IMR-90 (cell line): Measurements from ENCODE around the gene SLC4A8. TPM values are rescaled to one million over a fixed set of nuclear protein-coding genes. Genes with fewer than 3 reads are reported as not detected.

Experiments
- ATAC-seq: fragments of 200-7000 bp; cut with Tn5 transposase; 2 replicates; pipeline ENCODE4 v1.9.1; 2020; ENCODE audit warnings: low read depth, mild to moderate bottlenecking, moderate library complexity
- BruUV-seq: library from RNA; stranded (reverse); fragments of 400-500 nt; replicated peaks from 2 replicates; lab custom pipeline; 2021; lab: Mats Ljungman, UMichigan
- CTCF ChIA-PET: fragments of 300-600 bp; formaldehyde crosslinking; extraction: SDS; loops from one replicate; lab custom pipeline; 2021; ENCODE audit warnings: antibody characterized with exemption; lab: Yijun Ruan, JAX
- POLR2A ChIA-PET: fragments of 300-600 bp; sonication (Branson Sonifier 250); formaldehyde crosslinking; loops from one replicate; lab custom pipeline; 2022; ENCODE audit warnings: antibody characterized with exemption; ENCODE audit not compliant: unreplicated experiment; lab: Charles Lee
- DNase-seq: peaks from one replicate; pipeline ENCODE4 v3.0.0; 2013
- H2AFZ ChIP-seq: replicated peaks from 2 replicates; pipeline ENCODE3; 2013; ENCODE audit warnings: low read length, mild to moderate bottlenecking; ENCODE audit not compliant: poor library complexity
- H2AK5ac ChIP-seq: 2 replicates; pipeline ENCODE4 v1.6.1; 2013; ENCODE audit warnings: low read depth, low read length, inconsistent platforms
- H2AK9ac ChIP-seq: replicated peaks from 2 replicates; pipeline ENCODE3; 2013; ENCODE audit warnings: mild to moderate bottlenecking, low read depth, low read length, moderate library complexity; ENCODE audit not compliant: poor library complexity
- H2BK120ac ChIP-seq: 2 replicates; pipeline ENCODE4 v1.6.1; 2013; ENCODE audit warnings: low read depth, low read length, inconsistent platforms
- H2BK15ac ChIP-seq: 3 replicates; pipeline ENCODE4 v1.6.1; 2013; ENCODE audit warnings: low read depth, low read length, inconsistent platforms
- H2BK20ac ChIP-seq: 2 replicates; pipeline ENCODE4 v1.6.1; 2013; ENCODE audit warnings: low read depth, mild to moderate bottlenecking, inconsistent platforms, low read length, moderate library complexity
- H2BK5ac ChIP-seq: 2 replicates; pipeline ENCODE4 v1.6.1; 2013; ENCODE audit warnings: mild to moderate bottlenecking, low read depth, low read length, inconsistent platforms; ENCODE audit not compliant: poor library complexity, severe bottlenecking
- H3K14ac ChIP-seq: replicated peaks from 2 replicates; pipeline ENCODE4 v1.6.1; 2013; ENCODE audit warnings: low read depth, low read length, inconsistent platforms
- H3K18ac ChIP-seq: 2 replicates; pipeline ENCODE4 v1.6.1; 2013; ENCODE audit warnings: low read depth, low read length, control low read depth
- H3K23ac ChIP-seq: 2 replicates; pipeline ENCODE4 v1.6.1; 2013; ENCODE audit warnings: low read depth, low read length, inconsistent platforms
- H3K27ac ChIP-seq: 2 replicates; pipeline ENCODE4 v1.5.1; 2013; ENCODE audit warnings: mild to moderate bottlenecking, control low read depth, low read length; ENCODE audit not compliant: insufficient read depth
- H3K27me3 ChIP-seq: 2 replicates; pipeline ENCODE4 v1.6.1; 2013; ENCODE audit warnings: low read length; ENCODE audit not compliant: control insufficient read depth, insufficient read depth
- H3K36me3 ChIP-seq: 2 replicates; pipeline ENCODE4 v1.6.1; 2013; ENCODE audit warnings: low read length, mixed read lengths; ENCODE audit not compliant: control insufficient read depth, insufficient read depth
- H3K4ac ChIP-seq: 2 replicates; pipeline ENCODE4 v1.6.1; 2013; ENCODE audit warnings: low read depth, low read length, inconsistent platforms
- H3K4me1 ChIP-seq: 2 replicates; pipeline ENCODE4 v1.6.1; 2013; ENCODE audit warnings: low read length, mixed read lengths; ENCODE audit not compliant: control insufficient read depth, insufficient read depth
- H3K4me2 ChIP-seq: 2 replicates; pipeline ENCODE4 v1.6.1; 2013; ENCODE audit warnings: low read depth, mild to moderate bottlenecking, control low read depth, low read length, moderate library complexity
- H3K4me3 ChIP-seq: 2 replicates; pipeline ENCODE4 v1.5.1; 2013; ENCODE audit warnings: low read depth, mild to moderate bottlenecking, control low read depth, low read length, moderate library complexity; ENCODE audit not compliant: insufficient read depth
- H3K56ac ChIP-seq: 2 replicates; pipeline ENCODE4 v1.6.1; 2013; ENCODE audit warnings: low read length, inconsistent platforms; ENCODE audit not compliant: insufficient read depth; ENCODE audit errors: extremely low read depth
- H3K79me1 ChIP-seq, 2 experiments: 2 replicates each; pipeline ENCODE4 v1.6.1; 2013; ENCODE audit warnings: low read length in 2 of 2, inconsistent platforms in 1 of 2, low read depth in 1 of 2
- H3K9ac ChIP-seq: 2 replicates; pipeline ENCODE4 v1.6.1; 2013; ENCODE audit warnings: low read depth, low read length, control low read depth
- H3K9me1 ChIP-seq: 2 replicates; pipeline ENCODE4 v1.6.1; 2013; ENCODE audit warnings: low read length, inconsistent platforms; ENCODE audit not compliant: insufficient read depth
- H3K9me3 ChIP-seq: 2 replicates; pipeline ENCODE4 v1.6.1; 2013; ENCODE audit warnings: low read length; ENCODE audit not compliant: control insufficient read depth, insufficient read depth
- H4K20me1 ChIP-seq: 2 replicates; pipeline ENCODE4 v1.6.1; 2013; ENCODE audit warnings: low read length, inconsistent platforms; ENCODE audit not compliant: insufficient read depth
- H4K5ac ChIP-seq: 2 replicates; pipeline ENCODE4 v1.6.1; 2013; ENCODE audit warnings: mild to moderate bottlenecking, low read depth, low read length, control low read depth
- H4K8ac ChIP-seq, 2 experiments: 2 replicates each; pipeline ENCODE4 v1.6.1; 2013; ENCODE audit warnings: low read depth in 2 of 2, low read length in 2 of 2, control low read depth in 1 of 2, inconsistent platforms in 1 of 2
- H4K91ac ChIP-seq: 2 replicates; pipeline ENCODE4 v1.6.1; 2013; ENCODE audit warnings: low read depth, low read length, inconsistent platforms; ENCODE audit not compliant: insufficient read depth
- BHLHE40 ChIP-seq: fragments of 150-350 bp; IDR thresholded peaks from 2 replicates; pipeline ENCODE4 v1.6.1; 2016; ENCODE audit warnings: mild to moderate bottlenecking, low read depth, low read length
- CEBPB ChIP-seq: IDR thresholded peaks from 2 replicates; pipeline ENCODE4 v1.6.1; 2012; ENCODE audit warnings: low read depth, low read length, improper control_type of control experiment
- CHD1 ChIP-seq: IDR thresholded peaks from 2 replicates; pipeline ENCODE4 v1.6.1; 2012; ENCODE audit warnings: low read depth, low read length, improper control_type of control experiment
- MAFK ChIP-seq: IDR thresholded peaks from 2 replicates; pipeline ENCODE4 v1.6.1; 2012; ENCODE audit warnings: low read depth, low read length, improper control_type of control experiment
- MAZ ChIP-seq: IDR thresholded peaks from 2 replicates; pipeline ENCODE4 v1.6.1; 2012; ENCODE audit warnings: low read depth, mild to moderate bottlenecking, low read length, improper control_type of control experiment, moderate library complexity, borderline replicate concordance
- MXI1 ChIP-seq: IDR thresholded peaks from 2 replicates; pipeline ENCODE4 v1.6.1; 2012; ENCODE audit warnings: low read depth, mild to moderate bottlenecking, low read length, moderate library complexity, borderline replicate concordance
- NFE2L2 ChIP-seq: fragments of 150-350 bp; IDR thresholded peaks from 2 replicates; pipeline ENCODE4 v1.6.1; 2016; ENCODE audit warnings: low read depth, mild to moderate bottlenecking, low read length
- POLR2A ChIP-seq: IDR thresholded peaks from 2 replicates; pipeline ENCODE4 v1.6.1; 2012; ENCODE audit warnings: mild to moderate bottlenecking, low read depth, low read length
- RFX5 ChIP-seq: IDR thresholded peaks from 2 replicates; pipeline ENCODE4 v1.8.0; 2012; ENCODE audit warnings: low read depth, mild to moderate bottlenecking, low read length, moderate library complexity
- SMC3 ChIP-seq: fragments of 150-350 bp; IDR thresholded peaks from 2 replicates; pipeline ENCODE4 v1.6.1; 2016; ENCODE audit warnings: low read depth, mild to moderate bottlenecking, antibody characterized with exemption, low read length, moderate library complexity
- WGBS, 2 experiments: methylation state at CpG; one replicate each; pipeline versions ENCODE4 v1.1.5 to v1.1.7; 2013; ENCODE audit warnings: missing lambda C conversion rate in 2 of 2; ENCODE audit not compliant: insufficient read length in 1 of 2; ENCODE audit errors: extremely low coverage in 2 of 2; 5-methylcytosine and 5-hydroxymethylcytosine counted together
- dilution Hi-C: fragments of 300-500 bp; cut with HindIII; formaldehyde crosslinking; loops from one replicate; pipeline ENCODE4 v1.14.3; 2018; ENCODE audit warnings: low sequenced_read_pairs; ENCODE audit not compliant: unreplicated experiment
- in situ Hi-C: fragments of 300-500 bp; cut with MboI; formaldehyde crosslinking; loops from 3 replicates; pipeline ENCODE4 v1.14.3; 2019; ENCODE audit warnings: low sequenced_read_pairs, inconsistent platforms, mixed read lengths
- intact Hi-C: fragments of 100-400 bp; cut with micrococcal nuclease; formaldehyde crosslinking; loops from 2 replicates; pipeline ENCODE4 v1.10.0; 2022
- polyA plus RNA-seq, 3 experiments: library from polyadenylated mRNA; depleted of rRNA; stranded (reverse); fragments of >200 nt; gene quantifications; 2 replicates each; pipeline ENCODE4 v1.2.3, GENCODE V29; 2012; ENCODE audit warnings: low replicate concordance in 1 of 3
- total RNA-seq: library from RNA; depleted of rRNA; stranded (reverse); fragments of >200 nt; gene quantifications from 2 replicates; pipeline ENCODE4 v1.2.3, GENCODE V29; 2012
- TF ChIP-seq, protein P1 (sequence below): fragments of 150-350 bp; IDR thresholded peaks from 2 replicates; pipeline ENCODE4 v1.6.1; 2017; ENCODE audit warnings: mild to moderate bottlenecking, antibody characterized with exemption, low read length, low read depth
- TF ChIP-seq, protein P2 (sequence below): conservative IDR thresholded peaks from 2 replicates; pipeline ENCODE4 v1.5.1; 2012; ENCODE audit warnings: mild to moderate bottlenecking, low read depth, low read length, improper control_type of control experiment
- TF ChIP-seq, protein P3 (sequence below): fragments of 150-350 bp; IDR thresholded peaks from 2 replicates; pipeline ENCODE4 v1.6.1; 2016; ENCODE audit warnings: low read depth, mild to moderate bottlenecking, low read length, moderate library complexity, borderline replicate concordance

The SLC4A8 gene
- total and polyA plus RNA-seq, 2 of the 4 experiments (the other 2 are of a cell fraction), result 3.1 to 5.2 TPM

DNA sequence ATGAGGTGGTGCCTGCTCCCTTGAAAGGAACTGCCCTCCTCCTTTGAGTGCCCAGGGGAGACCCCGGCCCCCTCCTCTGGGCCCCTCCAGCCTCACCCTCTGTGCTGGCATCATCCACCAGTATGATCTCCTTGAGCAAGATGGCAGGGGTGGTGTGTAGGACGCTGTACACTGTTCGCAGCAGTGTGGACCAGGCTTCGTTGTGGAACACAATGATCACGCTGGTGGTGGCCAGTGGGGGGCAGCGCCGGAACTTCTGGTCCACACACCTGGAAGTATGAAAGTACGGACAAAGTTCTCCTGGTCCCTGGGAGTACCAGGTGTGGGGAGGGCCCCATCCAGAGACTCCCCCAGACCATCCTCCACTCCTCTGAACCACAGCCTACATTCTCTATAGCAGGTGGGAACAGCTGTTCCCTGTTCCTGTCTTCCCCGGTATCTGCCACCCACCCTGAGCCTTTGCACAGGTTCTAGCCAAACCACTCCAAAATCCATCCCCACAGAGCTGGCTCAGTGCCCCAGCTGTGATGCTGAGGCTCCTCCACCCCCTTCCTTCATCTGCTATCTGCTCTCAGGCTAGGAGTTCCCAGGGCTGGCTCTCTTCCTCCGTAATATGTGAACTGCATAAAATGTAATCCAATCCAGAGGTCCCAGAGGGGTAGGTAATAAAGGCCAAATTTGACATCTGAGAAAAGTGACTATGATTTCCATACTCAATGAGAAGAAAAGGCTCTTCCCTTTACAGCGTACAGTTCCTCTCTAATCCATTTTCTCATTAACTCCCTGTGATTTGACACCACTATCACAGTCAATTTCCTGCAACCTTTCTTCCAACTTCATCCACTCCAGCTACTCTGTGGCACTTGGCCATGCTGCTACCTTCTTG is 47.3 kb upstream of the SLC4A8 start (continued):
- TF ChIP-seq, protein P1, sequence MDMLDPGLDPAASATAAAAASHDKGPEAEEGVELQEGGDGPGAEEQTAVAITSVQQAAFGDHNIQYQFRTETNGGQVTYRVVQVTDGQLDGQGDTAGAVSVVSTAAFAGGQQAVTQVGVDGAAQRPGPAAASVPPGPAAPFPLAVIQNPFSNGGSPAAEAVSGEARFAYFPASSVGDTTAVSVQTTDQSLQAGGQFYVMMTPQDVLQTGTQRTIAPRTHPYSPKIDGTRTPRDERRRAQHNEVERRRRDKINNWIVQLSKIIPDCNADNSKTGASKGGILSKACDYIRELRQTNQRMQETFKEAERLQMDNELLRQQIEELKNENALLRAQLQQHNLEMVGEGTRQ, result no peak

DNA sequence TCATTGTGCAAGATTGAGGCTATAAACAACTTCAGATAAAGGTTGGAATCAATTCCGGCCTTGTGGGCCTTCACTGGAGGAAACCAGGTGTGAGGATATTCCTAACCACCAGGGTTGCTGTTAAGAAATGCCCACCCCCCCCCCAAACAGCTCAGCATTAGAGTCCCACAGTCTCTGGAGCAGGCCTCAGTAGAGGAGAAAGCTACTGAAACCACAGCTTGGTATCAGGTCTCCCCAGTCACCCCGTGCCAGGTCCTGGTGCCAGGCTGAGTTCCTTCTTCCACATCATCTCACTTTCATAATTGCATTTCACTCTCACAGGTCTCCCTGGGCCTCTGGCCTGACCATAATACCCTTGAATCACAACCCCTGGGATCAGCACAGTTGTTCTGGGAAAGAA is 45.9 kb upstream of the SLC4A8 start:
- Histone ChIP-seq H3K79me1 (0 out of 4 replicates have a peak, but pooled peaks cover 0 to 12% of the 10 kb centered on the region in 2 experiments), H3K9me3 (no peaks in the 10 kb centered on the region), H3K4me1 (peaks cover 12% of the 10 kb centered on the region), H2BK120ac (no peak overlapping the region), H2BK15ac (no peak overlapping the region), H2BK20ac (no peak overlapping the region), H2AFZ (no peak overlapping the region), H4K8ac (no peak overlapping the region), H2AK9ac (no peak overlapping the region), H3K14ac (no peak overlapping the region), H4K20me1 (no peaks in the 10 kb centered on the region), H4K91ac (no peak overlapping the region), H2BK5ac (no peak overlapping the region), H3K27me3 (no peaks in the 10 kb centered on the region), H3K4me2 (no peak overlapping the region), H3K18ac (no peak overlapping the region), H3K56ac (no peak overlapping the region), H3K9ac (no peak overlapping the region), H3K9me1 (peaks cover 17% of the 10 kb centered on the region), H3K23ac (no peak overlapping the region), H2AK5ac (no peak overlapping the region), H4K5ac (no peak overlapping the region), H3K27ac (no peak overlapping the region), H3K36me3 (no peaks in the 10 kb centered on the region), H3K4ac (no peak overlapping the region), H3K4me3 (no peak overlapping the region)
- CTCF ChIA-PET, result no interaction called here
- WGBS, 2 experiments, result no CpG with 5 or more reads among the region's 2 CpGs
- DNase-seq (no peak), ATAC-seq (no peak)
- intact Hi-C loops, result no loop called here
- dilution Hi-C loops, result no loop called here
- in situ Hi-C loops, result no loop called here
- POLR2A ChIA-PET, result no interaction called here
- no TSS peak for BruUV-seq
- TF ChIP-seq SMC3, result no peak
- TF ChIP-seq POLR2A, result no peak
- no peak for TF ChIP-seq CHD1
- no peak for TF ChIP-seq MXI1
- no peak for TF ChIP-seq BHLHE40
- TF ChIP-seq MAFK, result no peak
- no peak for TF ChIP-seq RFX5
- no peak for TF ChIP-seq NFE2L2
- TF ChIP-seq CEBPB, result no peak
- TF ChIP-seq, protein P2, sequence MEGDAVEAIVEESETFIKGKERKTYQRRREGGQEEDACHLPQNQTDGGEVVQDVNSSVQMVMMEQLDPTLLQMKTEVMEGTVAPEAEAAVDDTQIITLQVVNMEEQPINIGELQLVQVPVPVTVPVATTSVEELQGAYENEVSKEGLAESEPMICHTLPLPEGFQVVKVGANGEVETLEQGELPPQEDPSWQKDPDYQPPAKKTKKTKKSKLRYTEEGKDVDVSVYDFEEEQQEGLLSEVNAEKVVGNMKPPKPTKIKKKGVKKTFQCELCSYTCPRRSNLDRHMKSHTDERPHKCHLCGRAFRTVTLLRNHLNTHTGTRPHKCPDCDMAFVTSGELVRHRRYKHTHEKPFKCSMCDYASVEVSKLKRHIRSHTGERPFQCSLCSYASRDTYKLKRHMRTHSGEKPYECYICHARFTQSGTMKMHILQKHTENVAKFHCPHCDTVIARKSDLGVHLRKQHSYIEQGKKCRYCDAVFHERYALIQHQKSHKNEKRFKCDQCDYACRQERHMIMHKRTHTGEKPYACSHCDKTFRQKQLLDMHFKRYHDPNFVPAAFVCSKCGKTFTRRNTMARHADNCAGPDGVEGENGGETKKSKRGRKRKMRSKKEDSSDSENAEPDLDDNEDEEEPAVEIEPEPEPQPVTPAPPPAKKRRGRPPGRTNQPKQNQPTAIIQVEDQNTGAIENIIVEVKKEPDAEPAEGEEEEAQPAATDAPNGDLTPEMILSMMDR, result no peak
- TF ChIP-seq MAZ, result no peak
- TF ChIP-seq, protein P3, sequence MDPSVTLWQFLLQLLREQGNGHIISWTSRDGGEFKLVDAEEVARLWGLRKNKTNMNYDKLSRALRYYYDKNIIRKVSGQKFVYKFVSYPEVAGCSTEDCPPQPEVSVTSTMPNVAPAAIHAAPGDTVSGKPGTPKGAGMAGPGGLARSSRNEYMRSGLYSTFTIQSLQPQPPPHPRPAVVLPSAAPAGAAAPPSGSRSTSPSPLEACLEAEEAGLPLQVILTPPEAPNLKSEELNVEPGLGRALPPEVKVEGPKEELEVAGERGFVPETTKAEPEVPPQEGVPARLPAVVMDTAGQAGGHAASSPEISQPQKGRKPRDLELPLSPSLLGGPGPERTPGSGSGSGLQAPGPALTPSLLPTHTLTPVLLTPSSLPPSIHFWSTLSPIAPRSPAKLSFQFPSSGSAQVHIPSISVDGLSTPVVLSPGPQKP, result no peak
